HG03135 (cell line): ENCODE measurements around the gene CACNA1C.

ENCODE experiments used
- ATAC-seq: cut with Tn5 transposase; IDR thresholded peaks from one replicate; pipeline ENCODE4 v1.9.1; 2021; ENCODE audit warnings: mild to moderate bottlenecking, moderate library complexity; ENCODE audit not compliant: unreplicated experiment

Gene CACNA1C

DNA sequence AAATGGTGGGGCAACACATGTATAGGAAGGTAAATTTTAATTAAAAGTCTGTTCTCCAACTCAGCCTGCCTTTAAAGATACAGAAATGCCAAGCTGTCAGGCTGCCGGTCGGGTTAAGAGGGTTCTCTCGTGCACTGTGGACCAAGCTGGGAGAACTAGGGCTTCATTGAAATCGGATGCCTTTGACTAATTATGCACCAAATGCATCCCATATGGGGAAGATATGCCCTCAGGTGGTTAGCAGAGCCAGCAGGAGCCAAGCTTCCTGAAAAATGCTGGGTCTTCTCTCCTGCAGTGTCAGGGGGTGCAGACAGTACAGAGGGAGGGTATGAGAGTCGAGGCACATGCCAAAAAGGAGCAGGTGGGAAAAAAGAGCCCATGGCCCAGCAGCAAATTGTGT is 236.1 kb downstream of the CACNA1C start:
- no peak for ATAC-seq

DNA sequence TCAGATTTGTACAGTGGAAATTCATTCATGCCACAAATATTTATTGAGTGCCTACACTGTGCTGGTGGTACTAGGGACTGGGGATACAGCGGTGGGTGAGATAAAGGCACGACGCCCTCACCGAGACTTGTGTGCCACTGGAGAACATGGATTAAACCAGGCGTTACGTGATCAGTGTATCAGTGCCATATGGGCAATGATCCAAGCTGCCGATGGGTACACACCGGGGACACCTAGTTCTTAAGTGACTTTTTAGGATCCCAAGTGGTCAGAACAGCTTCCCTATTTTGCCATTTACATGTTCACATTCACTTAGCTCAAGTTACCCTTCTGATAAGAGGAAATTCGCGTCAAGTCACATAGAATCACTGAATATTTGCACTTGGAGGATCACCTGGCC is 236.7 kb downstream of the CACNA1C start:
- no peak for ATAC-seq

DNA sequence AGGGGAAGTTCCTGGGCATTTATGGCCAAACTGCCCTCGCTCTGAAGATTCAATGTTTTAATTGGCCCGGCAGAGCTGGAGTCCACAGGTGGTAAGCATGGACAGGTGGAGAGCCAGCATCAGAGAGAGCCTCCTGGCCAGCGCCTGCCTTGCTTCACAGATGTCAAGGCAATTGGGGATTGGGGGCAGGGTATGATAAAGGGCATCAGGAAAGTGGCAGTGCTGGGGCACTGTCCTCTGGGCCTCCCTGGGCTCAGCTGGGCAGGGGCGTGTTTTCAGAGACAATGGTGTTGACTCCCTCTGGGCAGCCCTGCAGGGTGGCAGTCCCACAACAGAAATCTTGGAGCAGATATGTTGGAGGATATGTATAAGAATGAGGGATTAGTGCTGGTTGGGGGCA is 237.3 kb downstream of the CACNA1C start:
- ATAC-seq, result no peak

DNA sequence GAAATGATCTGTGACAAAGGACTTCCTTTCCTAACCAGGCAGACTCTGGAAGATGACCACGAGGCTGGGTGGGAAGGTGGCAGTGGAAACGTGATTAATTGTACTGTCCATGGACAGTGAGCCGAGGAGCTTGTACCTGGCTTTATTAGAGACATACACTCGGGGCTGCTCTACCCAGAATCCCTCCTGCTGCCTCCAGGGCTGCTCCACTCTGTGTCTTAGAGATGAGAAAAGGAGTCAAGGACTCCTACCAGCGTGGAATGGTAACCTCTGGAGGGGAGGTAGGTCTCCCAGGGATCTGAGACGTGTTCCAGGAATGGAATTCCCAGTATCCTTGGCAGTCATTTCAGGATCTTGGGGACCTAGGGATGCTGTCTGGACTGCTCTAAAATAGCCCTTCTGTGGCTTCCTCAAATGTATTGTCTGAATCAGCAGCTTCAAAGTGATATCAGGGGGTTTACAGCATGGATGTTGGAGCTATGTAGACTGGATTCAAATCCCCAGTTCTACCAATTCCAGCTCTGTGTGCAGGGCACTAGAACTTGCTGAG is 237.8 kb downstream of the CACNA1C start:
- ATAC-seq, result no peak

DNA sequence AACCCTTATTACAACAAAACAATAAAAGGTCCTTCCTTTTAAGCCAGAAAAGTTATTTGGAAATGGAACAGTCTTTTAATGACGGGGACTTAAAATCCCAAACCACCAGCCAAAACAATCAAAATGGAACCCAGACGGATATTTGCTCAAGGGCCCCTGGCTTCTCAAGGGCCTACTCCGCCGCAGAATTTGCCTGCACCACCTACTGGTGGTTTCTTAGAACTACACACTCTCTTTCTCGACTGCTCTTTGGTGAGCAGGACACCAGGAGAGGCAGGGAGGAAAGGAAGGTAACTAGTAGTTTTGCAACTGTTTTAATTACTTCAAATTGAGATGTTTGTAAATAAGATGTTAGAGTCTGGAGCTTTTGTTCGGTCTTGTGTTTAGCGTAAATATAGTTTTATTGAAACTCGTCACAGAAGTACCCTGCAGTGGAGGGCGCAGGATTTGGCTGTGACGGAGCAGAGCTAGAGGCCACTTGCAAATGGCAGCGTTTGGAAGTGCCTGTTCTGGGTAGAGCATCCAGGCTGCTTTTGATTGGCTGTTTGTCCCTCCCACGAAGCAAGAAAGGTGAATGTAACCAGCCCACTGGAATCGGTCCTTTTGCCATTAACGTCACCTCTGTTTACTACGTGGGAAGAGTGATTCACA is 238.5 kb downstream of the CACNA1C start:
- no peak for ATAC-seq

DNA sequence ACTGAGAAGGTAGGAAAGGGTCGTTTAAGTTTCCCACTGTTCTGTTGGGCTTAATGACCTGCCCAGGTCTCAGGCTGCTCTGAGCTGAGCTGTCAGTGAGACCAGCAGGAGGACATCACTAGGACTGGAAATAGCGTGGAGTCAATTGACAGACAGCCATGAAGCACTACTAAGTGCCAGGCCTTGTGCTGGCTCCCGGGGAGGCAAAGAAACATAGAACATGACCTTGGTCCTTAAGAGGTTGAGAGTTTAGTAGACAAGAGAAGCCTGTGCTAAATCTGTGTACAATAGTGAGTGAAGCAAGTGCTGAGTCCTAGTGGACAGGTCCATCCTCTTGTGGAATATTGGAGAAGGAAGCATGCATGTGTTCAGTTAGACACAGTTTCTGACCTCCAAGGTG is 239.2 kb downstream of the CACNA1C start:
- ATAC-seq, result no peak

DNA sequence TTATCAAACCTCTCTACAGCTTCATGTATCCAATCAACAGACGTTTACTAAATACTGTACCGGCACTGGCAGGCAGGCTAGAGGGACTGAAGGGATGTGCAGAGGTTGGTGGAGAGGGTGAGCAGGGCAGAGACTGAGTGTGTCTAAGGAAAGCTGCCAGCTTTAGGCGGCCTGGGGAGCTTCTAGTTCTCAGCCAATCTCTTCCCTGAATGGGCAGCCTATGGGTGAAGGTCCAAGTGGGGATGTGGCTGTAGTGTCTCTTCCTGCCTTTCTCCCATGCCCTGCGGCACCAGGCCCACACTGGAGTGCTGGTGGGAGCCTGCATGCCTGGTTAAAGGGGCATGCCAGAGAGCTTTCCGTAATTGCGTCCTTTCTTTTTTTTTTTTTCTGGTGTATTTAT is 239.8 kb downstream of the CACNA1C start:
- no peak for ATAC-seq

DNA sequence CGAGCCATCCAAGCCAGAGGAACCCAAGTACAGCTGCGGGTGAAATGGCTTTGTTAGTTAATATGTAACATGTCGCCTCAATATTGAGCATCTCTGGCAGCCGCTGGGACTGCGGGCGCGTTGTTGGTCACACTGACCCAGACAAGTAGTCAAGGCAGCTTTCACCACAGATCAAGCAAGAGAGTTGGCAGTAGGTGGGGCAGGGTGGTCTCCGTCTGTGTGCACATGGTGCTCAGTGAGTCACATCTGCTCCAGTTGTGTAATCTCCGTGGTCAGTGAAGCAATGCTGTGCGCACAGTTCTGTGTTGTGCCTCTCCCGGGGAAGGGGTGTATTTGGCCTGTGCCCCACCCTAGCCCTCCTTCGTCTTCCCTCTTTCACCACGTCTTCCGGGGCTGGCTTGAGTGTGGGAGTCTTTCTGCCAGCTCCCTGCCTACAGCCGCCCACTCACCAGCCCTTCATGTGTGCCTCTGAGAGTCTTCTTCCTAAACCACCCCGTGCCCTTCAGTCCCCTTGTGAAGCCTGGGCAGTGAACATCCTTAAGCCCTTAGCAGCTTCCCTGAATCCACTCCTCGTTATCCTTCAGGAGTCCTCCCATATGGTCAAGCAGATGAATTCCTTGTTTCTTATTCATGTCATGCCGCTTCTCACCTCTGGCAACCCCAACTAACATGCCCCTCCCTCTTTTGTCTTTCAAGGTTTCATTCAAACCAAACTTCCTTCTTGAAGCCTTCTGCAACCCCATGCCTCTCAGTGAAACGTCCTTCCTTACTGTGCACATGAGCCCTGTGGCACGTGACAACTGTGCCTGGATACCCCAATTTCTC is 242.1 kb downstream of the CACNA1C start:
- no peak for ATAC-seq

DNA sequence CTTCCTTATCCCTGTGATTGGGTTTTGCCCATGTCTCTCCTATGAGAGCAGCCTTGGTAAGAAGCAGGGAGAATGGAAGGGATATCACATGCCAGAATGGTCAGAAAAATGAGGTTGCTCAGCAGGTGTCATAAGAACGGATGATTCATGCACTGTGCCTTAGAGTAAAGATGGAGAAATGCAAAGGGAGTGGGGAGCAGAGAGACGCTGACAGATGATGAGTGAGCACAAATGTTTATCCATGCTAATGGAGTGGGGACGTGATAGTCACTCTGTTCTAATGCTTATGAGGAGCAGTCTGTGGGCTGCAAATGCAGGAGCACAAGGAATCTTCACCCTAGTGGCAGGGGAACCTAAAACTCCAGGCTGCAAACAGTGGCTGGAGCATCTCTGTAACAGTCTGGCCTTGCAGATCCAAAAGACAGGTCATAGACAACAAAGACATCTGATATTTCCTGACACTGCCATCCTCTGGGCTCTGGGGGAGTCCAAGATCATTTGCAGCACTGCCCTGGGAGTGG is 243.2 kb downstream of the CACNA1C start:
- ATAC-seq, result no peak

DNA sequence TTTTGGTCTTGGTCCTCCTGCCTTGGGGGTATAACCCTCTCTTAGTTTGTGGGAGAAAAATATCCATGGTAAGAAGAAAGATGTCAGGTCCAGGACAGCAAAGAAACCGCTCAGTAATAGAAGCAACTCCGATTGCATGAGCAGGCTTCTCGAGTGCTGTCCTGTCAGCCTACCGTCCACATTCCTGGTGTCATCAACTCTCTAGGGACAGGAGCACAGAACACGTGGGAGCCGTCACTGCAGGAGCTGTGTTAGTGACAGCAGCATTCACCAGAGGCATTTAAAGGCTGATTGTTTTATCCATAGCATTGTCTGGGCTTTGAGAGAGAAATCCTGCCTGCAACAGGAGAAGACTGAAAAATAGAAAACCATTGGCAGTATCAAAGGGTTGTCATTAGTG is 244.2 kb downstream of the CACNA1C start:
- ATAC-seq, result no peak

DNA sequence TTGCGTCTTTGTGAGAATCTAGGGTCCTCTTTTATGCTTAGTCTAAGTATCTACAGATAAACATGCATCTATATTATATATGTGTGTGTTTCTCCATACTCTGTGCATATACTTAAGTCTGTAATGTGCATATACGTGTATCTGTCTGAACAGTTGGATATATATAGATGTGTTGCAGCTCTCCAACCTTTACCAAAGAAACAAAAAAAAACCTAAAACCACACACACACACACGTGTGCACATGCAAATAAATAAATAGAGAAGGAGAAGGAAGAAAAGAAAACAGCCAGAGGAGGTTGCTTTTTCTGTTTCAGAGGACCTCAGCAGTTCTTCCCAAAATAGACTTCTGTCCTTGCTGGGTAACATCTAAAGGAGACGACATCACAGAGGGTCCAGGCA is 244.9 kb downstream of the CACNA1C start:
- ATAC-seq, result no peak

DNA sequence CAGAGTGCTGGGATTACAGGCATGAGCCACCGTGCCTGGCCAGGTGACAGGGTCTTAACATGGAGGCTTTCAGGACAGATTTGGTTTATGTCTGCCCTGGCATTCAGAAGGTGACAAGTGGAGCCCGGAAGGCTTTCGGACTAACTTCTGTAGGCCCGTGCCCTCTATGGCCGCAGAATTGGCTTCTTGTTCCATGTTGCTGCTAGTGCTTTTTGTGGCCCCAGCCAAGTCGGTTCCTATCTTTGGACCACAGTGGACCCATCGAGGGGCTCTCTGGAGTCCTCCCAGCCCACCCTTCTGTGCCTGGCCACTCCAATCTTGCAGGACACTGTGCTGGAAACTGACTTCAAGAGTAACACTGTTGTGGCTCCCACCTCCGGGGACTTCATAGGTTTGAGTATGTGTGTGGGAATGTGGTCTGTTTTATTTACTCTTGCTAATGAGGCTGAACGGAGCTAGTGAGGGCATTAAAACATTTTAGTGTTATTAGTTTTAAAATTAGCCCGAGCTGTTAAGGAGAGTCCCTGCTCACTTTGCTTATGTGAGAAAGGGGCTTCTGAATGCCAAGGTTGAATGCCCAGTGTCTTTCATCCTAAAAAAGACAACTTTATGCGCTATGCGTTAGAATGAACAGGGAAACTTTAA is 245.9 kb downstream of the CACNA1C start:
- no peak for ATAC-seq

DNA sequence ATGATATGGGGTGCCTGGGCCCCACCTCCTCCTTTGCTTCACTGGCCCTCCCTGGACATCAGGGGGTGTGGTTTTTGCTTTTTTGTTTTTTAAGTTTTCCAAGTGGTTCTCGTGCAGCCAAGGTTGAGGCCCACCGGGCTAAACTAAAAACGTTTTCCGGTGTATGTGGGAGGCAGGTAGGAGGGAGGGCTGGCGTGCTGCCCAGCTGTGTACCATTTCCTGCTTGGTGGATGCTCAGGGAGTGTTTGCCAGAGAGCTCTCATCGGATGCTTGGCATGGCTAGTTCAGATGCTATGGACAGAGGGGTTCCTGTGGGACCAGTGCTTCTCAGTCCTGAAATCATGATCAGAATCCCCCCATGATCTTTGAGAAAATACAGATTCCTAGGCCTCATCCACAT is 246.4 kb downstream of the CACNA1C start:
- ATAC-seq, result no peak

DNA sequence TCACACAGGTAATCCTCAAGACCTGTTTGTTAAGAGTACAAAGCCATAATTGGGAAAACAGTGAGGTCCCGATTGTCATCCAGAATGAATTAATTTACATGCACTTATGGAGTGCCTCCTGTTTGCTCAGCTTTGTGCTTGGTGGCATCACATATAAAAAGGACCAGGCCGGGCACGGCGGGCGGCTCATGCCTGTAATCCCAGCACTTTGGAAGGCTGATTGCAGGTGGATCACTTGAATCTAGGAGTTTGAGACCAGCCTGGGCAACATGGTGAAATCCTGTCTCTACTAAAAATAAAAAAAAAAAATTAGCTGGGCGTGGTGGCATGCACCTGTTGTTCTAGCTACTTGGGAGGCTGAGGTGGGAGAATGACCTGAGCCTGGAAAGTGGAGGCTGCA is 247.4 kb downstream of the CACNA1C start:
- ATAC-seq, result no peak

DNA sequence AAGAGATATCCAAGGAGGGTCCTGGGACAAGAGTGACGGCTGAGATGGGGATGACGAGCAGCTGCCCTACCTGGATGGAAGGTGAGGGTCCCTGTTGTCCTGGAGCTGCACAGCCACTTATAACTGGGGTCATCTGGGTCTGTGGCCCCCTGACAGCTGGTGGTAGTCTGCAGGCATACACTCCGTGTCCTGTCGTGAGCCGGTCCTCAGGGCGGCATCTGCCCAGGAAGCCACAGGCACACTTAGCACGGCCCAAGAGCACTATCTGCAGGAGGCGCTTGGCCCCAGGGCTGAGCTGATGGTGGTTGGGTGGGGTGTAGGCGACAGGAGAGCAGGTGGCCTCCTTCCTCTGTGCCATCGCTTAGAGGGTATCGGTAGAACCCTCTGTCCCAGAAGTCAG is 248.1 kb downstream of the CACNA1C start:
- no peak for ATAC-seq

DNA sequence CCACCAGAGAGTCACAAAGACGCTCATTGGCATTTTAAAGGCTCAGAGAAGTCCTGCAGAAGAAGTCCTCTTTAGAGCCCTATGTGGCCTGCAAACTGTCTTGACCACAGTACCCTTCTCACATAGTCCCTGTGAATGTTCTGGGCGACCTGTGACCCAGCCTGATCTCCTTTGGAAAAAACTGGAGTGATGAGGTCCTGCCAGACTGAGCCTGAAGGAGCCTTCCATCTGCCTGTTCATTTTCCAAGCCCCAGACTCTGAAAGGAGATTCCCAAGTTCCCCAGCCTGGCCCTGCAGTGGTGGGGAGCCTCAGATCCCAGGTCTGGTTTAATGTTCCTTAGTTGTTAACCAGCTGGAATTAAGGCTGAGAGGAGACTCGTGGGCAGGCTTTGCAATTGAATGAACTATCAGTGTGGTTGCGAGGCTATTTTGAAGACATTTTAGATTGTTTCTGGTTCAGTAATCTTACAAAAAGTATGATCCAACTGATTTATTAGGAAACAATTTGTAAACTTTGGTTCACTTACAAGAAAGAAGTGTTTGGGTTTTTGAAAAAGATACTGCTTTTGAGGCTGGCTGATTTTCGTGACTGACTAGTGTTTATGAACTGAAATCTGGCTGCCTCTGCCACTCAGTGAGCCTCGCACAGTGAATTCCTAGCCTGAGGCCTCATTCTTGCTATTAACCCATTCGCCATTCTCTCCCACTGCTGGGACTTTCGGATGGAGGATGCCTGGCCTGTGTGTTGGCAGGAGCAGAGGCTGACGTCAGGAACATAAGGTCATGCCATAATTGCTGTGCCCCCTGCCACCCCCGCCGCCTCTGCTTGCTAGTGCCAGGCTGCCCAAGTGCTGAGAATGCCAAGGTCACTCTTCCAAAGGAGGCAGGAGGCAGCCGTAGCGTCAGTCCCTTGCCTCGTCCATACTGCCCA is 249.0 kb downstream of the CACNA1C start:
- no peak for ATAC-seq

DNA sequence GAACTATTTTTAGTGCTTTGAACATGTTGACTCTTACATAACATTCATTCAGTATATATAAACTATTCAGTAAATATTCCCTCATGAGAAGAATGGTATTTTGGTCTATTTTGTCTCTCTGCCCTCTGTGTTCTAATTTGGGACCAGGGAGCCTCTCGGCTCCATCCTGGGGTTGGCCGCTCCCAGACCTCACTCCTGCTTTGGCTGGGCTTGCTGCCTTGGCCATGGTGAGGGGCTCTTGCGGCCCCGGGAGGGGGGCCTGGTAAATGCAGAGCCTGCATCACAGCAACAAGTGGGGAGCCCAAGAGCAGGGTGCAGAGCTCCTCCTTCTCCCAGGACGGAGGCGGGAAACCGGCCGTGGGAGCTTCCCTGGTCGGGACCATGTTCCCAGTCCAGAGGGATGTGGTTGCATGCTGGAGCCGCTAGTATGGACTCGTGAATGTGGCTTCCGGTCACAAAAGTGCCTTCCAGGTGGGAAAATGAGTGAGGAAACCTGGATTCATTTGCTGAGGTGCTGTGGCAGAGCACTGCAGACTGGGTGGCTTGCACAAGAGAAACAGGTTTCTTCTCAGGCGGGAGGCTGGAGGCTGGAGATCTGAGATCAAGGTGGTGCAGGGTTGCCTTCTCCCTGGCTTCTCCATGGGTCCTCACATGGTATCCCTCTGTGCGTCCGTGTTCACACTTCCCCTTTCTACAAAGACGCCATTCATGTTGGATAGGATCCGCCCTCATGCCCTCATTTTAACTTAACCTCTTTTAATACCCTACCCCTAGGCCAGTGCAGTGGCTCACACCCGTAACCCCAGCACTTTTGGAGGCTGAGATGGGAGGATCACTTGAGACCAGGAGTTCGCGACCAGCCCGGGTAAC is 250.2 kb downstream of the CACNA1C start:
- no peak for ATAC-seq

DNA sequence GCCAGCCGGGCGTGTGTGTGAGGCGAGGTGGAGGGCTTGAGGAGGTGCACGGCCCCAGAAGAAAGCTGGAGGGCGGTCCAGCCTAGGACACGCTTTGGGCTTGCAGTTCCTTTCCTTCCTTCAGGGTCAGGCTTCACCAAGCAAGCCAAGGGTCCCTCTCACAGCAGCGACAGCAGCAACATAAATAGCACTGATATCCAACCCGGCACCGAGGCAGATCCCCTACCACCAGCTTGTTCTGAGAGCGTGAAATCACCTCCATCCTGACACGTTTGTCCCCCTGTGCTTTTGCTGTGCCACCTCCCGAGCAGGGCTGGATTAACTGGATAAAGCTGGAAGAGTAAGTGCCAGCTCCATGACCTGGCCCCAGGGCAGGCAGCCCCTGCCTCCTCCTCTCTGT is 251.4 kb downstream of the CACNA1C start:
- no peak for ATAC-seq

DNA sequence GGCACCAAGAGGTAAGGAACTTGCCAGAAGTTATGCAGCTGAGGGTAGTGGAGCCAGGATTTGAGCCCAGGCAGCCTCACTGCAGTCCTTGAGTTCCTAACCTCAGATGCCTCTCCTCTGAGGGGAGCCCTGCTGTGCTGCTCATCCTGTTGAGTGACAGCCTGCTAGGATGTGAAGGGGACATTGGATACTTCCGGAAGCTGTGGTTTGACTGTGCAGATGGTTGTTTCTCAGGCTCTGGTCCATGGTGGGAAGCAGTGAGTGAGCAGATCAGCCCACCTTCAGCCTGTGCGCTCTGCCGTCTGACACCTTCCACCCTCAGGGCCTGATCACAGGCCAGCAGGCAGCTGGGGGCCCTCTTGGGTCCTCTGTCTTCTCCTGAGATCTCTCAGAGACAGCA is 253.2 kb downstream of the CACNA1C start:
- ATAC-seq, result no peak

DNA sequence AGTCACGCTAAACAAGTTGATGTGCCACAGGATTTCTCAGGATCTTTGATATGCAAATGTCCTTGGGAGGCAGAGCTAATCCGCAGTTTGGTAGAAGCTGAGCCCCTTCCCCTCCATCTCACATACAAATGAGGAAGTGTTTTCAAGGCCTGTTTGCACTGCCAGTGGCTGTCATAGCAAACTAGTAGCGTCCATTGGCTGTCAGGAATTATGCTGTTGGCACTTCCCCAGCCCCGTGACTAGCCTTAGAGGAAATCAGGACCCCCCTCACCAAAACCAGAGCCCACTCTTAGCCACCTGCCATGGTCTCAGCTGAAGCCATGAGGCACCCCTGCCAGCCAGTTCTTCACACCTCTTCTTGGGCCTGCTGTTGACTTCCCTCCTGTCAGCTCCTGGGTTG is 253.9 kb downstream of the CACNA1C start:
- no peak for ATAC-seq
